Endometrial microvascular endothelial cells (primary cell): ENCODE measurements around the gene TTLL11. TPM values are rescaled to one million over a fixed set of nuclear protein-coding genes. Genes with fewer than 3 reads are reported as not detected.

Experiments used
- in situ Hi-C: cut with HindIII; loops from 2 replicates; pipeline ENCODE4 v1.10.0; 2017; ENCODE audit warnings: low sequenced_read_pairs, low pct_unique_long_range_greater_than_20kb; ENCODE audit errors: inconsistent ontology term
- total RNA-seq: library from RNA; depleted of rRNA; stranded (reverse); fragments of >200 nt; gene quantifications from one replicate; pipeline ENCODE4 v1.2.3, GENCODE V29; 2015; ENCODE audit errors: inconsistent ontology term

Gene TTLL11
- total RNA-seq, 1 donor from 2014 or later: 2.0 TPM

DNA sequence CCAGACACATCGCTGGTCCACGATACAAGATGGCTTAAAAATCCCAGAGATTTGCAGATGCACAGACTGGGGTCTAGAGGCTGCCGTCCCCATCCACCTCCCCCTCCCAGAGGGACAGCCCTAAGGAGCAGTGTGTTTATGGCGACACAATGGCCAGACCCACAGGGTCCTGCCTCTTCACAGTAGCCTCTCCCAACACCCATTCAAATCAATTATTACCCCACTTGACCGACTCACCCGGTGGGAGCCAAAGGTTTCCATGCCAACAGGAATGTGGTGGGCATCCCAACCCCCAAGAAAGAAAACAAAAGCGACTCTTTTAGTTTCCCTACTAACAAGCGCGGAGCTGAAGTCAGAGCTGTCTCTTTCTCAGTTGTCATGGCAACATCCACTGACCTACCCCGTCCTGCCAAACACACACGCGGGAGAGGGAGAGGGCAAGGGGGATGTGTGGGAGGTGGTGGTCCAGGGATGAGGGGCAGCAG is 209.0 kb downstream of the TTLL11 start:
- in situ Hi-C loops: no loop called here

DNA sequence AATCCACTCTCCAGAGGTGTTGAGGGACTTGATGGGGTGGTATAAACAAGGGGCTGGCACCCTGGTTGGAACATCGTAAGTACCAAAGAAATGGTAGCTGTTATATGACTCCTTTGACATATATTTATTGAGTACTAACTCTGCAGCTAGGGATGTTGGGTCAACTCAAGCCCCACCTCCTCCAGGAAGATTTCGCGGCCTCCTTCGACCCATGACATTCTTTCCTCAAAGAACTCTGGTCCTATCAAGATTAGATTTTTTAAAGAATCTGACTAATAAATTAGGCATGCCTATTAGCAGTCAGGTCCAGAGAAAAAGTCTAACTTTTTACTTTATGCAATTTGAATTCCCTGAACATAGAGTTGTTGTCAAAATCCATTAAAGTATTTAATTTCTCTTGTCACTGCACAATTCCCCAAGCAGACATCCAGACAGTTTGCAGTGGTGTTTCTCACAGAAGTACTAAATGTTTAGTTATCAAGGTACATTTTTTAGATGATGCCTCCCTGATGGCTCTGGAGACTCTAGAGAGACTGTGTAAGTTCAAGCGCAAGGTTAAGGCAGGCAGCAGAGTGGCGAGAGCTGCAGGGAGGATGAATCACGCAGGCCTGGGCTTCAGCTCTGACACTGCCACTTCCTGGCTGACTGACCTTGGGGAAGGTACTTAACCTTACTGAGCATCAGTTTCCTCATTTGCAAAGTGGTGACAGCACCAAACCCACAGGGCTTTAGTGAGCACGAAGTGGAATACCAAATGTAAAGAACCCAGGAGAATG is 209.6 kb downstream of the TTLL11 start:
- in situ Hi-C loops: no loop called here

DNA sequence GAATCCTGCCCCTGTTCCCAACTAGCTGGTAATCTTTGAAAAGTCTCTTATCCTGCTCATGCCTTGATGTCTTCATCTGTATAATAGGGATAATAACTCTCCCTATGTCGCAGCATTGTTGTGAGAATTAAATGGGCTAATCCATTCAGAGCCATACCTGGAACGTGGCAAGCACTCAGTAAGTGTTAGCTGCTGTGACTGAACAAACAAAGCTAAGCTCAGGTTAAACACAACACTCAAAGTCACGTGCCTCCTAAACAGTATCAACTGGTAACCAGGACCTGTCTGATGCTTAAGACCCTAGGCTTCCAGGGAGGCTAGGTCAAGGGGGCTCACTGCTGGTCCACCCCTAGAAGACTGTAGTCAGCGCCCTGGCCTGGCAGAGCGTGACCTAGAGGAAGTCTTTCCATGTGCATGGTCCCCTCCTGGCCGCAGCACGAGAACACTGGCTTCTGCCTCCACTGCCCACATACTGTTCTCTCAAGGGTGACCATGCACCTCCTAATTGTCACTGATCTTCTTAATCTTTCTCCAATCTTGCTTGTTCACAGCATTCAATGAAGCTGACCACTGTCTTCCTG is 211.1 kb downstream of the TTLL11 start:
- in situ Hi-C loops: no loop called here

DNA sequence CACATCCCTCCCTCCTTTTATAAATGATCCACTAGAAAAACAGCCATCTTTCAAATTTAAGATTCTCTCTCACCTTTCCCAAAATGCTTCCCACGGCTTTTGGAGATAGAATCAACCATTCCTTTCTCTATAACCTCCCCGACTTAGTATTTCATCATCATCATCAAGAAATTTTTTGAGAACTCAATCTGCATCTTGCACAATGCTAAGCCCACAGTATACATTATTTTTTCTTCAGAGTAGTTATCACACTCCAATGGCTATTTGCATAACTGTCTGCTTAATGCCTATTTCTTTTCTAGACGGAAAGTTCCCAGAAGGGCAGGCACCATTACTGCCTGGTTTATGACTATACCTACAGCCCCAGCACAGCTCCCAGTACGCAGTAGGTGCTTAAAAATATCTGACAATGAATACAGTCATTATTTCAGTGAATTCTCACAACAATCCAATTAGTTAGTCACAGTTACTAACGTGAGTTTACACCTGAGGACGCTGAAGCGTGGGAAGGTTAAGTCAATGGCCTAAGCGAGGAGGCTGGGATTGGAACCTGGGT is 212.7 kb downstream of the TTLL11 start:
- in situ Hi-C loops: no loop called here

DNA sequence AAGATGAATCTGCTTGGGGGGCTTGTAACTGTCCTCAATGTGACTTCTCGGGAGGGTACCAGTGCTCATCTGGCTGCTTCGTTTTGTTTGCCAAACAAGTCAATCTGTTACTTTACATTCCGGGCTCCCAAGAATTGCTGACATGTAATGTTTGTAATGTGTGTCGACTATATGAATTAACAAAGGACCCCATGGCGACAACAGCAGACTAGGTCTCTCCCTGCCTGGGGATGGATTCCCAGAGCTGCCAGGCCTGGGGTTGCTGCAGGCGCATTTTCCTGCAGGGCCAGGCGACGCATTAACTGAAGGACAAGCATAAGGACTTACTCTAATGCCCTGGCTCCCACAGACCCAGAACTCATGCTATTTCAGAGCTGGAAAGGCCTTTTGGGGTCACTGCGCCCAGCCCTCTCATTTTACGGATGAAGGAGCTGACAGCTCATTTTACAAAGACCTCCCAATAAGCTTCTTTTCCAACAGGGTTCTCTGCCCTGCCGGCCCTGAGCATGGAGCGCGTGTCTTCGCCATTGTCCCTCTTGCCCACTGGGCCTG is 214.8 kb downstream of the TTLL11 start:
- in situ Hi-C loops: no loop called here

DNA sequence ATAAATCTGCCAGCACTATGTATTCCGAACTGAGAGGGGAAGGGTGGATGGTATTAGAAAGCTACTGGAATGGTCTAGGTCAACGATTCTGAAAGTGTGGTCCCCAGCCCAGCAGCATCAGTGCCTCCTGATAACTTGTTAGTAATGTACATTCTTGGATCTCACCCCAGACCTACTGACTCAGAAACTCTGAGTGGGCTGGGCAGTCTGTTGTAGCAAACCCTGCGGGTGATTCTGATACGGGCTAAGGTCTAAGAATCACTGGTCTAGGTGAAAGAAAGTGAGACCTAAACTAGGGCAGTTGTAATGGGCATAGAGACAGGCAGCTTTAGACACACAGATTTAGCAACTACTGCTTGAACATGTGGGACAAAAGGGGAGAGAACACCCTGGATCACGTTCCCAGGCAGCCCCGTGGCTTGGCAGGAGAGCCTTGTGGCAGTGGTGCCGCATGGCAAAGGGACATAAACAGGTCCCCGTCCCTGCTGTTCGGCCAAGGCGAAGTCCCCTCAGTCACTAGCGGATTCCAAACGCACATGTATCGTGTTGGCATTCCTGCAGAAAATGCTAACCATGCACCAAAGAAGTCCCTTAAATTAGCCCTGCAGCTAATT is 216.3 kb downstream of the TTLL11 start:
- in situ Hi-C loops: no loop called here

DNA sequence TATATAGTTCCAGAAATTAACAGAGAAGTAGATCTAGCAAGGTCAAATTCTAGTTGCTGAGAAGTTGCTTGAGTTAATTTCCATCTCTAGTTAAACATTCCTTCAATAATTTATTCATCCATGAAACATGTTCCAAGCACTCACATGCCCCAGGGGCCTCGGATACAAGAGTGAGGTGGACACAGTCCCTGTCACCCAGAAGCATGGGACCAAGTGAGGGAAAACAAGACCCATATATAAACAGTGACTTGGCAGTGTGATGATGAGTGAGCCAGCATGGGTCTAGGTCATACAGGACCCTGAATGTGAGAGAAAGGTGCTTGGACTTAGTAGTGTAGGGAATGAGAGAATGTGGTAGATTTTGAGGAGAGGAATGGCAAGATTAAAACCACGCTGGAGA is 216.9 kb downstream of the TTLL11 start:
- in situ Hi-C loops: no loop called here

DNA sequence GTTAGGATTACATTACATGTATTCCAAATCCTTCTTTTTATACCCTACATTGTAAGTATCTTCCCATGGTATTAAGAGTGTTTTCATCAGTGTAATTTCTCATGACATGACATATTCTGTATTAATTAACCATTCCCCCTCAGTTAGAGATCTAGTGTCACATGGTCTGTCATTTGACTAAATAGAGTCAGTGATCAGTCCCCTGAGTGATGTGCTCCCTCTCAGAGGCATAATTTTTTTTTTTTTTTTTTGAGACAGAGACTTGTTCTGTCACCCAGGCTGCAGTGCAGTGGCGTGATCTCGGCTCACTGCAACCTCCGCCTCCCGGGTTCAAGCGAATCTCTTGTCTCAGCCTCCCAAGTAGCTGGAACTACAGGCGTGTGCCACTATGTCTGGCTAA is 218.6 kb downstream of the TTLL11 start:
- in situ Hi-C loops: no loop called here

DNA sequence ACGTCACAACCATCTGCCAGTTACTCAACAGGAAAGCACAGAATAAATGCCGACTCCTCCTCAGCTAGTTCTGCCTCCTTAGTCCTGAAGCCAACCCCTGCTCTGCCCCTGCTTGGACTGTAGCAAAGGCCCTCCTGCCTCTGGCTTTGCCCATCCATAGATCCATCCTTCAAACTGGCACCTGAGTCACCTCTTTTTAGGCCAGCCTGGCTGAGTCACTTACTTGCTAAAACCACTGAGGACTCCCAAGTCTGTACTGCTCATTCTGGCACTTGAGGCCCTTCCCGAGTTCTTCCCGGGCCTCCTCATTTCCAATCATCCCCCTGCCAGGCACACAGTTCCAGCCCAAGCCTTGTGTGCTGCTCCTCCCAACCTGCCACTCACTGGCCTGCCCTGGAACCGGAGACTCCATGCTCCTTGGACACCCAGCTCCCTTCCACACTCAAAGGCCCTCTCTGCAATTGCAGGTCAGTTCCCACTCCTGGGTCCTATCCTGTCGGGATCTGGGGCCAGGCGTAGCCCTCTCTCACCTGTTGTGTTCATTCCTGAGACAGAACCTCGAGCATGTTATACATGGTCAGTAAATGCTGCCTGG is 221.6 kb downstream of the TTLL11 start:
- in situ Hi-C loops: no loop called here

DNA sequence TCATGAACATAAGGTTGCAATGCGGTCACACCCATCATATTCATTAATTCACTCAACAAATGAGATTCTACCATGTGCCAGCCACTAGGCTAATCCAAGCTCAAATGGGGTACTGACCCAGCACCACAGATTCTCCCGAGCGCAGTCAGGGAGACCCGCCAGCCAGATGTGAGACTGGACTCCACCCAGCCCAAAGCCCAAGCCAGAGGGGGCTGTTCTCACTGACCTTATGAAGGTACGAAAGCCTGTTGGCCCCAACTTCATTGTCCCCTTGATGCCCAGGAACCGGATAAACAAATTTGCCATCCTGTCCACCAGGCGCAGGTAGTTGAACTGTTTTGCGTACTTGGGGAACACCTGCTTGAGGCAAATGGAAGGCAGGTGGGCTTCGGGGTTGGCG is 222.8 kb downstream of the TTLL11 start:
- in situ Hi-C loops: no loop called here

DNA sequence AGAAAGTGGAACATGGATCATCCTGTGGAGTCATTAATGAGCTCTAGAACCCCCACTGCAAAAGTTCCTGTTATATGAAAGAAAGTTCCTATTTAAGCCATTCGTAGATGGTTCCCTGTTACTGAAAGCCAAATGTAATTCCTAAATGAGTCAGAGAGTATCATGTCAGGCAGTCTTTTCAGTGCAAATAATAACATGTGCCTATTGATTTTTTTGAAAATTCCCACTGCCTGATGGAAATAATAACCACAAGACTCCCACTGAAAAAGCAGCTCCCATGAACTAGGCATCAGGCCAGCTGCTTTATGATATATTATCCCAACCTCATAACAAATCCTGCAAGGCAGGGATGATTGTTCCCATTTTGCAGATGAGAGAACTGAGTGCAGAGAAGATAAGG is 224.5 kb downstream of the TTLL11 start:
- in situ Hi-C loops: no loop called here

DNA sequence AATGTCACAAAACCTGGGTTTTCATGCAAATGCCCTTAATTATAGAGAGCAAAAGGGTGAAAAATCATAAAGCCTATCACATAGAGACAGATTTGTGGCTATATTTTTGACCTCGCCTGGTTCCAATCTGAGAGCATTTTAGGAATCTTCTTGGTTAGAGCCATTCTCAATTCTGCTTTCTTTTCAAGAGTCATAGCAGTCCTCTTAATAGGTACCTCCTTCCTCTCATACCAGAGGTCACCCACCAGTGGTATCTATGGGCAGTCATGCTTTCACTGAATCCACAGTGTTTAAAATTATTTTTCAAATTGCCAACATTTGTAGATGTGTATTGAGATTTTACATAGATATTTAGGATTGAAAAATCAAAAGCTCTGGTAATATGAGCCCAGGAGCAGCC is 226.2 kb downstream of the TTLL11 start:
- in situ Hi-C loops: no loop called here

DNA sequence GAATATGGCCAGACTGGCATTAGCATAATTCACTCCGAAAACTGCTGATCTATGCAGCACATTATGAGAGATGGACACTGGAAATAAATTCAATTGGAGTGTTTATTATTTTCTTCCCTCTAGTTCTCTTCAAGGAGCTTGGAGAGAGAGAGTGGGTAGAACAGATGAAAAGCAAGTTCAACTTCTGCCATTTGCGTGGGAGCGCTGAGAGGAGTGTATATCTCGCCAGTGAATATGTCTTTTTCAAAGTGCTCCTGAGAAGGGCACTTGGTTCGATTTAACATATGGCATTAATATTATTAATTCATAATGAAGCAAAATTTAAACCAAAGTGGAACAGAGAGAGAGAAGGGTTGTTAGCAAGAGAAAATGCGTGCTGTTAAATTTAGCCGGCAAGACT is 227.2 kb downstream of the TTLL11 start:
- in situ Hi-C loops: no loop called here

DNA sequence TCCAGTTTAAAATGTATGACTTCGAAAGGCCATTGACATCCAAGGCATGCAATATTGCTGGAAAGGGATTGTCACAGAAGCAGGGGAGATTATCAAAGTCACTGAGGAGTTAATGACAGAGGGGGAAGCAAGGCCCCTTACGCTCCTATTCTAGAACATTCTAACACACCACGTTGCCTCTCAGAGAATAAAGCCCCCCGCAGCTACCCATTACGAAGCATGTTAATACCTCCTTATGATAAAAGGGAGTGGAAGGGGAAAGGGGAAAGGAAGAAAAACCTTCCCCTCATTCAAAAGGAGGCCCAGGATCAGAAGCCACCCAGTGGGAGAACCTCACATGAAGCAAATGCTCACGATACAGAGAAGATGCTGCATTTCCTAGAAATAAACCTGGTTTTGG is 228.0 kb downstream of the TTLL11 start:
- in situ Hi-C loops: no loop called here

DNA sequence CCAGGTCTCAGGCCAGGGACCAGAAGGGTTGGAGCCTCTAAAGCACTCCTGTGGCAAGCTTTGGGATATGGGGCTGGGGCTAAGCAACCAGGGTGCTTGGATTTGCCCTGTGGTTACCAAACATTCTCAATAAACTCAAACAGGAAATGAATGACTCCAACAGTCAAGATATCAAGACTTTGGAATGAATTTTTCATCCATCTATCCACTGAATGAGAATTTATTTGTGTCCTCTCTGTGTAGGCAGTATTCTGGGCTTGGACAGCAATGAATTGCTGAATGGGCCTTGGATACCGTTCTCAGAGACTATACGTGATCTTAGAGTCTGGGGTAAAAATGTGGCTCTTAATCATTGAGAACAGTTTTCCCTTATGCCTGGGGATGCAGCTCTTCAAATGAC is 229.2 kb downstream of the TTLL11 start:
- in situ Hi-C loops: no loop called here

DNA sequence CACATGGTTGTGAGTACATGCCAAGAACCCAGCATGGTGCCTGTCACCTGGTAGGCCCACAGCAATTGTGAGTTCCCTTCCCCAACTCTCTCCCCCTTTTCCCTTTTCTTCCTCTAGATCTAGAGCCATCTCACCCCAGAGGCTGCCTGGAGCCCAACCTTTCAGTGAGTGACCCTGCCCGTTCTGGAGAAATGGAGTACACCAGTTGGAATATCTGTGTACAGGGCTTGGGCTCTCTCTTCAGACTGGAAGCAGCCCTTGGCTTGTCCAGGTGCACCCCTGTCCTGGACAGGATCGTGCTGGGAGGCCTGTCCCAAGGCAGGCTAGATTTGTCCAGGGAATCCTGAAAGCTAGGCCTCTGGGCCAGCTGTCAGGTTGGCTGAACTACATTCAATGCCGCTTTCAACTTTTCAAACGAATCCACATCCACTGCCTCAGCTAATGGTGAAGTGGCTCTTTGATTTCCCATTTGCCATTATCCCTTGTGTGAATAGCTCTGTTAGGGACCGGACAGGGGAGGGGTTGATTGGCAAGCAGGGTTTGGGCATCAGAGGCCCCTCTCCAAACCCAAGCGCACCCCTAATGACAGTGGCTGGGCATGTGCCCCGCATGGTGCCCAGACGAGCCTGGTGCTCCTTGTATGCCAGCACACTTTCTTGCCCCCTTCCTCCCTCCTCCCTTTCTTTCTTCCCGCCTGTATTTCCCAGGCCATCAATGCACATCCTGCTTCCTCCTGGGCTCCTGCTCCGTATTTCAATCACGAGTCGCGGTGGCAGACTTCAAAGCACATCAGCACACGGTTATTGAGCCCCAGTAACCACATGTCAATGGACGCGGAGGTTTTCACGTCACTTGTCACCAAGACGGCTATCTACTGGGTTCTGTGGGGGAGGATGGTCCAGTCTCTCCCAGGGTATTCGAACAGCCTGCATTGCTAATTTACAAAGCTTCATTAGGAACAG is 230.5 kb downstream of the TTLL11 start:
- in situ Hi-C loops: no loop called here

DNA sequence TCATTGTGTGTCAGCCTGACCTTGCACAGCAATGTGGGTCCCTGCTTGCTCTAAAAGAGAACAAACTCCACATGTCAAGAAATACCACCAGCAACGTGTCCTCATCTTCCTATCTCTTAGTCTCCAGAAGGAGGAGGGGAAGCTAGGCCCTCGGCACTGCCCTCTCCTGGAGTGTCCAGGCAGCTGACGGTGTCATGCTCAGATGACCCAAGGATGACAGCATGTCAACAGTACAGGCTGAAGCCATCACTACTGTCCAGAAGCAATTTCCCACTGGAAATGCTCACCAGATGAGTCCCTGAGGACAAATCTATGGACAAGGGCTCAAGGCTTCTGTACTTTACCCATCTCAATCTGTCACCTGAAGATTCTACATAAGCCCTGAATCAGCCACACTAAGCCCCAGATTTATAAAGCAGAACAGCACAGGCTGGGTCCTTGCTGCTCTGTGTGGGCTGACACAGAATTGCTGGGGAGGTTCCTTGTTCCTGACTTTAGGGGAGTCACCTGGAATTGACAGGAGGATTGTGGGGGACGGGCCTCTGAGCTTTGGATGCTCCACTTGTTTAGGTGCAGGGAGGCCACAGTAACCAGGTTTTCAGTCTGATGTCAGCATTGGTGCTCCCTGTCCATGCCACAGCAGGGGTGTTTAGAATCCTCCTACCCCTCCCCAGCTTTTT is 231.5 kb downstream of the TTLL11 start:
- in situ Hi-C loops: no loop called here

DNA sequence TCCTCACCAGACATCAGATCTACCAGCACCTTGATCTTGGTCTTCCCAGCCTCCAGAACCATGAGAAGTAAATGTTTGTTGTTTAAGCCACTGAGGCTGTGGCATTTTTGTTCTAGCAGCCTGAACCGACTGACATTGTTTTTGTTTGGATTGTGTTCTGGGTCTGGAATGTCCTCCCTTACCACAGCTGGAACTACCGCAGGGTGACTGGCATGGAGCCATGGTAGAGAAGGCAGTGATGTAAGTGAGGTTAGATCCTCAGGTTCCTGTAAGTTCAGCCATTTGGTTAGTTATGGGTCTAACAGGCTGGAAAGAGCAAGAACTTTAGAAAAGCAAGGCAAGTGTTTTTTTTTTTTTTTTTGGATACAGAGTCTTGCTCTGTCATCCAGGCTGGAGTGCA is 232.4 kb downstream of the TTLL11 start:
- in situ Hi-C loops: no loop called here
